ENCODE measurements around the gene ZNF775. TPM values are rescaled to one million over a fixed set of nuclear protein-coding genes. Genes with fewer than 3 reads are reported as not detected.

The ZNF775 gene
- total RNA-seq, 1 experiment from 2014 or later: 3.7 TPM

- H3K4me3 ChIP-seq (ENCODE audit: low read length): no peak within 1 kb of the TSS
- no peak within 1 kb of the TSS for H3K4me2 ChIP-seq (ENCODE audit: low read length)
- no peaks in the 10 kb centered on the region for H3K9me3 ChIP-seq (ENCODE audit: low read length)
- H2AFZ ChIP-seq (ENCODE audit: low read length): no peak within 1 kb of the TSS
- no peaks in the 10 kb centered on the region for H3K27me3 ChIP-seq (ENCODE audit: low read length)
- no peaks in the 10 kb centered on the region for H3K9me2 ChIP-seq (replicated peaks; ENCODE audit: low read length)
- H3K9ac ChIP-seq (ENCODE audit: low read length): no peak within 1 kb of the TSS
- POLR2A ChIA-PET (ENCODE audit: unreplicated experiment): no interaction called here
- H3K36me3 ChIP-seq (ENCODE audit: low read depth, low read length): no peaks in the 10 kb centered on the region
- ATAC-seq (no peak), DNase-seq (no peak)
- no peaks in the 10 kb centered on the region for H3F3A ChIP-seq (ENCODE audit: low read length, unreplicated experiment)
- TF ChIP-seq CTCF (conservative IDR thresholded peaks at IDR 0.05; ENCODE audit: low read depth, low read length) (no peak), EZH2 (IDR thresholded peaks at IDR 0.05; ENCODE audit: low read length, unreplicated experiment) (no peak), EZH2phosphoT487 (IDR thresholded peaks at IDR 0.05; ENCODE audit: borderline replicate concordance, low read length) (no peak)
- CTCF ChIA-PET: no interaction called here
- no peak within 1 kb of the TSS for H3K27ac ChIP-seq (ENCODE audit: low read length)
- no peaks in the 10 kb centered on the region for H4K20me1 ChIP-seq (ENCODE audit: low read length)
- intact Hi-C loops (cut with micrococcal nuclease): no loop called here
- no TSS peak for BruUV-seq (replicated peaks)
- H3K79me2 ChIP-seq (ENCODE audit: low read length): no peaks in the 10 kb centered on the region
- H3K4me1 ChIP-seq (ENCODE audit: insufficient read depth, low read length): no peaks in the 10 kb centered on the region
Measured at GRCh38 chr7:150341263-150342120, 37.6 kb upstream of the ZNF775 start, which contains the start of gene RARRES2. Gene RARRES2 (minus strand): TSS chr7:150341629. CDS start chr7:150340609, 1,020 bp downstream.

GRCh38 chr7:150342121-150342408 lies 37.1 kb upstream of the ZNF775 start:
- Histone ChIP-seq H3K9ac (ENCODE audit: low read length) (no peak overlapping the region), H4K20me1 (ENCODE audit: low read length) (no peaks in the 10 kb centered on the region), H3K79me2 (ENCODE audit: low read length) (no peaks in the 10 kb centered on the region), H3K4me1 (ENCODE audit: insufficient read depth, low read length) (no peaks in the 10 kb centered on the region), H3K9me3 (ENCODE audit: low read length) (no peaks in the 10 kb centered on the region), H3K9me2 (replicated peaks; ENCODE audit: low read length) (no peaks in the 10 kb centered on the region), H3F3A (ENCODE audit: low read length, unreplicated experiment) (no peaks in the 10 kb centered on the region), H3K4me3 (ENCODE audit: low read length) (no peak overlapping the region), H3K27me3 (ENCODE audit: low read length) (no peaks in the 10 kb centered on the region), H3K27ac (ENCODE audit: low read length) (no peak overlapping the region), H3K4me2 (ENCODE audit: low read length) (no peak overlapping the region), H3K36me3 (ENCODE audit: low read depth, low read length) (no peaks in the 10 kb centered on the region), H2AFZ (ENCODE audit: low read length) (no peak overlapping the region)
- no TSS peak for BruUV-seq (replicated peaks)
- ChIA-PET POLR2A (ENCODE audit: unreplicated experiment) (no interaction called here), CTCF (no interaction called here)
- ATAC-seq (no peak), DNase-seq (no peak)
- TF ChIP-seq CTCF (conservative IDR thresholded peaks at IDR 0.05; ENCODE audit: low read depth, low read length) (no peak), EZH2phosphoT487 (IDR thresholded peaks at IDR 0.05; ENCODE audit: borderline replicate concordance, low read length) (no peak), EZH2 (IDR thresholded peaks at IDR 0.05; ENCODE audit: low read length, unreplicated experiment) (no peak)
- intact Hi-C loops (cut with micrococcal nuclease): no loop called here

GRCh38 chr7:150343225-150343624 lies 35.9 kb upstream of the ZNF775 start:
- ChIA-PET CTCF (no interaction called here), POLR2A (ENCODE audit: unreplicated experiment) (no interaction called here)
- no TSS peak for BruUV-seq (replicated peaks)
- Histone ChIP-seq H3K4me1 (ENCODE audit: insufficient read depth, low read length) (no peaks in the 10 kb centered on the region), H3K79me2 (ENCODE audit: low read length) (no peaks in the 10 kb centered on the region), H3F3A (ENCODE audit: low read length, unreplicated experiment) (no peaks in the 10 kb centered on the region), H3K27ac (ENCODE audit: low read length) (no peak overlapping the region), H3K4me3 (ENCODE audit: low read length) (no peak overlapping the region), H4K20me1 (ENCODE audit: low read length) (no peaks in the 10 kb centered on the region), H3K36me3 (ENCODE audit: low read depth, low read length) (no peaks in the 10 kb centered on the region), H3K4me2 (ENCODE audit: low read length) (no peak overlapping the region), H3K9me3 (ENCODE audit: low read length) (no peaks in the 10 kb centered on the region), H3K9me2 (replicated peaks; ENCODE audit: low read length) (no peaks in the 10 kb centered on the region), H3K9ac (ENCODE audit: low read length) (no peak overlapping the region), H2AFZ (ENCODE audit: low read length) (no peak overlapping the region), H3K27me3 (ENCODE audit: low read length) (no peaks in the 10 kb centered on the region)
- TF ChIP-seq EZH2 (IDR thresholded peaks at IDR 0.05; ENCODE audit: low read length, unreplicated experiment): no peak
- TF ChIP-seq CTCF (conservative IDR thresholded peaks at IDR 0.05; ENCODE audit: low read depth, low read length): no peak
- TF ChIP-seq EZH2phosphoT487 (IDR thresholded peaks at IDR 0.05; ENCODE audit: borderline replicate concordance, low read length): no peak
- intact Hi-C loops (cut with micrococcal nuclease): no loop called here
- no peak for DNase-seq
- no peak for ATAC-seq
